Stimulated activated CD8-positive, alpha-beta memory T cell treated with anti-CD3 and anti-CD28 coated beads, Interleukin-12 subunit alpha, Interleukin-12 subunit beta, amount 100 ng/mL, for 1 hour (primary cell): ENCODE data around the gene SIGLEC6.
"Not testable (repeated sequence)": the region's sequence is repeated elsewhere in the genome, so short reads cannot be mapped to it uniquely, and the experiment has no call there.

Source experiments
- DNase-seq: peaks from one replicate; pipeline ENCODE4 v3.0.0-alpha.2; 2020; ENCODE audit warnings: low read depth

SIGLEC6 gene

GRCh38 chr19:51508059-51508733, 23.3 kb downstream of the SIGLEC6 start:
- DNase-seq: no peak

- no peak for DNase-seq
Observed at GRCh38 chr19:51507640-51508058, 23.8 kb downstream of the SIGLEC6 start.

GRCh38 chr19:51507192-51507591, 24.3 kb downstream of the SIGLEC6 start:
- DNase-seq: no peak

GRCh38 chr19:51505904-51506303, 25.6 kb downstream of the SIGLEC6 start:
- no peak for DNase-seq

- DNase-seq: no peak
Observed at GRCh38 chr19:51503896-51504295, 27.6 kb downstream of the SIGLEC6 start.

GRCh38 chr19:51503286-51503817, 28.1 kb downstream of the SIGLEC6 start:
- no peak for DNase-seq

GRCh38 chr19:51501594-51502263, 29.7 kb downstream of the SIGLEC6 start, which contains the start of gene SIGLEC12:
Gene SIGLEC12 (minus strand): TSS chr19:51501800. CDS start chr19:51501733, 67 bp downstream.
- DNase-seq: no peak

GRCh38 chr19:51500931-51501330, 30.5 kb downstream of the SIGLEC6 start:
- not testable (repeated sequence) for DNase-seq

- DNase-seq: no peak
Observed at GRCh38 chr19:51497666-51498065, 33.8 kb downstream of the SIGLEC6 start.

- DNase-seq: no peak
Observed at GRCh38 chr19:51493776-51494175, 37.7 kb downstream of the SIGLEC6 start.

GRCh38 chr19:51491586-51491985, 39.9 kb downstream of the SIGLEC6 start:
- DNase-seq: no peak

- DNase-seq: no peak
Observed at GRCh38 chr19:51490676-51491075, 40.8 kb downstream of the SIGLEC6 start.

GRCh38 chr19:51489113-51489512, 42.4 kb downstream of the SIGLEC6 start:
- DNase-seq: no peak

GRCh38 chr19:51488491-51488890, 43.0 kb downstream of the SIGLEC6 start:
- DNase-seq: no peak

- DNase-seq: no peak
Observed at GRCh38 chr19:51485960-51486660, 45.4 kb downstream of the SIGLEC6 start.

- DNase-seq: no peak
Observed at GRCh38 chr19:51480590-51480989, 50.9 kb downstream of the SIGLEC6 start.

GRCh38 chr19:51479531-51480331, 51.7 kb downstream of the SIGLEC6 start:
- DNase-seq: no peak

- DNase-seq: no peak
Observed at GRCh38 chr19:51478381-51479234, 52.9 kb downstream of the SIGLEC6 start, which contains the start of gene CEACAM18. Gene CEACAM18 (plus strand): TSS chr19:51478539.

GRCh38 chr19:51477344-51477743, 54.1 kb downstream of the SIGLEC6 start:
- DNase-seq: no peak

GRCh38 chr19:51476164-51476563, 55.3 kb downstream of the SIGLEC6 start:
- no peak for DNase-seq
